ENCODE measurements around the gene COL24A1. TPM values are rescaled to one million over a fixed set of nuclear protein-coding genes. Genes with fewer than 3 reads are reported as not detected.

The COL24A1 gene
- total RNA-seq, 1 donor from 2014 or later = under 0.01 TPM

- no peak for FAIRE-seq
- TF ChIP-seq CTCF (IDR thresholded peaks at IDR 0.05; ENCODE audit: insufficient read depth, low read length, severe bottlenecking) = no peak
- H3K4me3 ChIP-seq (ENCODE audit: low read depth, low read length) = peak overlapping the region; percentile 19
- H3K36me3 ChIP-seq (ENCODE audit: control insufficient read depth, insufficient read depth, low read length) = no peaks in the 10 kb centered on the region
- DNase-seq (ENCODE audit: low read depth) = no peak
- peaks cover 18% of the 10 kb centered on the region for H3K27me3 ChIP-seq (ENCODE audit: control insufficient read depth, insufficient read depth, low read length)
Observed at GRCh38 chr1:86155807-86156565, 586 bp downstream of the COL24A1 start.

GRCh38 chr1:86155051-86155806 lies 1.3 kb downstream of the COL24A1 start:
- no peak for DNase-seq (ENCODE audit: low read depth)

GRCh38 chr1:86154571-86155050 lies 2.0 kb downstream of the COL24A1 start:
- TF ChIP-seq CTCF (IDR thresholded peaks at IDR 0.05; ENCODE audit: insufficient read depth, low read length, severe bottlenecking) = no peak
- no peak for DNase-seq (ENCODE audit: low read depth)

More at GRCh38 chr1:86155051-86155806, 1.3 kb downstream of the COL24A1 start:
- TF ChIP-seq CTCF (IDR thresholded peaks at IDR 0.05; ENCODE audit: insufficient read depth, low read length, severe bottlenecking) = no peak
- no peak for FAIRE-seq
- Histone ChIP-seq H3K4me3 (ENCODE audit: low read depth, low read length) (no peak overlapping the region), H3K36me3 (ENCODE audit: control insufficient read depth, insufficient read depth, low read length) (no peaks in the 10 kb centered on the region), H3K27me3 (ENCODE audit: control insufficient read depth, insufficient read depth, low read length) (peaks cover 18% of the 10 kb centered on the region)

GRCh38 chr1:86153836-86154235 lies 2.7 kb downstream of the COL24A1 start:
- Histone ChIP-seq H3K4me3 (ENCODE audit: low read depth, low read length) (no peak overlapping the region), H3K27me3 (ENCODE audit: control insufficient read depth, insufficient read depth, low read length) (peaks cover 18% of the 10 kb centered on the region), H3K36me3 (ENCODE audit: control insufficient read depth, insufficient read depth, low read length) (no peaks in the 10 kb centered on the region)
- FAIRE-seq = no peak
- no peak for TF ChIP-seq CTCF (IDR thresholded peaks at IDR 0.05; ENCODE audit: insufficient read depth, low read length, severe bottlenecking)
- DNase-seq (ENCODE audit: low read depth) = no peak

More at GRCh38 chr1:86154571-86155050, 2.0 kb downstream of the COL24A1 start:
- peaks cover 18% of the 10 kb centered on the region for H3K27me3 ChIP-seq (ENCODE audit: control insufficient read depth, insufficient read depth, low read length)
- H3K4me3 ChIP-seq (ENCODE audit: low read depth, low read length) = no peak overlapping the region
- no peaks in the 10 kb centered on the region for H3K36me3 ChIP-seq (ENCODE audit: control insufficient read depth, insufficient read depth, low read length)
- FAIRE-seq = no peak

GRCh38 chr1:86152887-86153286 lies 3.7 kb downstream of the COL24A1 start:
- TF ChIP-seq CTCF (IDR thresholded peaks at IDR 0.05; ENCODE audit: insufficient read depth, low read length, severe bottlenecking) = no peak
- peaks cover 18% of the 10 kb centered on the region for H3K27me3 ChIP-seq (ENCODE audit: control insufficient read depth, insufficient read depth, low read length)
- H3K4me3 ChIP-seq (ENCODE audit: low read depth, low read length) = no peak overlapping the region

More at GRCh38 chr1:86152887-86153286, 3.7 kb downstream of the COL24A1 start:
- DNase-seq (ENCODE audit: low read depth) = no peak
- FAIRE-seq = no peak
- H3K36me3 ChIP-seq (ENCODE audit: control insufficient read depth, insufficient read depth, low read length) = no peaks in the 10 kb centered on the region

Measured in bronchial epithelial cell (primary cell).